HCT116 (cell line): ENCODE measurements around the gene ACAN.

Experiments used
- ATF3 ChIP-seq: IDR thresholded peaks from 2 replicates; pipeline ENCODE4 v1.6.1; 2012
- CBX3 ChIP-seq: IDR thresholded peaks from 2 replicates; pipeline ENCODE4 v1.6.1; 2012; ENCODE audit warnings: low read depth
- CTCF ChIP-seq, 3 experiments: fragments of 200-600 bp in 1 of 3; sonication (generic) in 1 of 3; IDR thresholded peaks in 2 of 3; conservative IDR thresholded peaks in 1 of 3; 2 replicates each; pipeline ENCODE4 v1.5.1; 2012 to 2017; ENCODE audit warnings: low read depth in 2 of 3, low read length in 2 of 3, antibody characterized with exemption in 1 of 3, borderline replicate concordance in 1 of 3, control low read depth in 1 of 3, mild to moderate bottlenecking in 1 of 3, mixed read lengths in 1 of 3, mixed run types in 1 of 3, moderate library complexity in 1 of 3; ENCODE audit not compliant: insufficient read depth in 1 of 3
- MAX ChIP-seq: IDR thresholded peaks from 2 replicates; pipeline ENCODE4 v1.6.1; 2012
- POLR2A ChIP-seq: IDR thresholded peaks from 2 replicates; pipeline ENCODE4 v1.7.0; 2011; ENCODE audit warnings: borderline replicate concordance; ENCODE audit not compliant: insufficient read depth, insufficient read length; ENCODE audit errors: extremely low read depth
- POLR2AphosphoS5 ChIP-seq: IDR thresholded peaks from 2 replicates; pipeline ENCODE4 v1.6.1; 2011; ENCODE audit warnings: mild to moderate bottlenecking, low read depth, low read length, moderate library complexity
- SIN3A ChIP-seq: IDR thresholded peaks from 2 replicates; pipeline ENCODE4 v1.6.1; 2012; ENCODE audit warnings: low read depth
- ZNF274 ChIP-seq: fragments of 200-500 bp; sonication (Bioruptor generic); IDR thresholded peaks from 2 replicates; pipeline ENCODE4 v1.6.1; 2014; ENCODE audit warnings: mild to moderate bottlenecking, low read depth, low read length, inconsistent platforms
- TF ChIP-seq, protein P1 (sequence below): IDR thresholded peaks from 2 replicates; pipeline ENCODE4 v1.6.1; 2012; ENCODE audit warnings: low read depth
- TF ChIP-seq, protein P2 (sequence below): IDR thresholded peaks from 2 replicates; pipeline ENCODE4 v1.6.1; 2011; ENCODE audit warnings: mild to moderate bottlenecking, low read length, moderate library complexity; ENCODE audit not compliant: insufficient replicate concordance; ENCODE audit errors: extremely low read depth

DNA sequence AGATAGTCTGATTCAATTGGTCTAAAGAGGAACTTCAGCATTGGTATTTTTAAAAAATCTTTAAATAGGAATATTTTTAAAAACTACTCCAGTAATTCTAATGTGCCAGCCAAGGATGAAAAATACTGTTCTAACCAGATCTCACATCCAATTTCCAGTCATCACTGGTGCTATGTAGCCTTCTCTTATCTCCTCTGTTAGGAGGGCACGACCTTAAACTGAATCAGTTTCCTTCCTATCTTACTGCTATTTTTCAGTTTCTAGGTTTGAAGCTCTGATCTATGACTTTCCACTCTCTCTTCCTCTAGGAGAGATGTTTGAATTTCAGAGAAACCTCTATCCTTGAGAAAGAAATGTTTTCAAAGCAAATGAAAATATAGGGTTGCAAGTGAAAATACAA lies 60.2 kb downstream of the ACAN start:
- TF ChIP-seq CTCF (IDR thresholded peaks at IDR 0.05 in 2 of 3, conservative IDR thresholded peaks at IDR 0.05 in 1 of 3; ENCODE audit: borderline replicate concordance in 1 of 3, insufficient read depth in 1 of 3, low read depth in 2 of 3, low read length in 2 of 3) = no peak
- no peak for TF ChIP-seq MAX
- no peak for TF ChIP-seq ZNF274
- TF ChIP-seq SIN3A = no peak
- TF ChIP-seq POLR2AphosphoS5 = no peak
- TF ChIP-seq CBX3 = no peak
- TF ChIP-seq POLR2A = no peak
- no peak for TF ChIP-seq ATF3
- TF ChIP-seq, protein P1, sequence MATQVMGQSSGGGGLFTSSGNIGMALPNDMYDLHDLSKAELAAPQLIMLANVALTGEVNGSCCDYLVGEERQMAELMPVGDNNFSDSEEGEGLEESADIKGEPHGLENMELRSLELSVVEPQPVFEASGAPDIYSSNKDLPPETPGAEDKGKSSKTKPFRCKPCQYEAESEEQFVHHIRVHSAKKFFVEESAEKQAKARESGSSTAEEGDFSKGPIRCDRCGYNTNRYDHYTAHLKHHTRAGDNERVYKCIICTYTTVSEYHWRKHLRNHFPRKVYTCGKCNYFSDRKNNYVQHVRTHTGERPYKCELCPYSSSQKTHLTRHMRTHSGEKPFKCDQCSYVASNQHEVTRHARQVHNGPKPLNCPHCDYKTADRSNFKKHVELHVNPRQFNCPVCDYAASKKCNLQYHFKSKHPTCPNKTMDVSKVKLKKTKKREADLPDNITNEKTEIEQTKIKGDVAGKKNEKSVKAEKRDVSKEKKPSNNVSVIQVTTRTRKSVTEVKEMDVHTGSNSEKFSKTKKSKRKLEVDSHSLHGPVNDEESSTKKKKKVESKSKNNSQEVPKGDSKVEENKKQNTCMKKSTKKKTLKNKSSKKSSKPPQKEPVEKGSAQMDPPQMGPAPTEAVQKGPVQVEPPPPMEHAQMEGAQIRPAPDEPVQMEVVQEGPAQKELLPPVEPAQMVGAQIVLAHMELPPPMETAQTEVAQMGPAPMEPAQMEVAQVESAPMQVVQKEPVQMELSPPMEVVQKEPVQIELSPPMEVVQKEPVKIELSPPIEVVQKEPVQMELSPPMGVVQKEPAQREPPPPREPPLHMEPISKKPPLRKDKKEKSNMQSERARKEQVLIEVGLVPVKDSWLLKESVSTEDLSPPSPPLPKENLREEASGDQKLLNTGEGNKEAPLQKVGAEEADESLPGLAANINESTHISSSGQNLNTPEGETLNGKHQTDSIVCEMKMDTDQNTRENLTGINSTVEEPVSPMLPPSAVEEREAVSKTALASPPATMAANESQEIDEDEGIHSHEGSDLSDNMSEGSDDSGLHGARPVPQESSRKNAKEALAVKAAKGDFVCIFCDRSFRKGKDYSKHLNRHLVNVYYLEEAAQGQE = no peak
- TF ChIP-seq, protein P2, sequence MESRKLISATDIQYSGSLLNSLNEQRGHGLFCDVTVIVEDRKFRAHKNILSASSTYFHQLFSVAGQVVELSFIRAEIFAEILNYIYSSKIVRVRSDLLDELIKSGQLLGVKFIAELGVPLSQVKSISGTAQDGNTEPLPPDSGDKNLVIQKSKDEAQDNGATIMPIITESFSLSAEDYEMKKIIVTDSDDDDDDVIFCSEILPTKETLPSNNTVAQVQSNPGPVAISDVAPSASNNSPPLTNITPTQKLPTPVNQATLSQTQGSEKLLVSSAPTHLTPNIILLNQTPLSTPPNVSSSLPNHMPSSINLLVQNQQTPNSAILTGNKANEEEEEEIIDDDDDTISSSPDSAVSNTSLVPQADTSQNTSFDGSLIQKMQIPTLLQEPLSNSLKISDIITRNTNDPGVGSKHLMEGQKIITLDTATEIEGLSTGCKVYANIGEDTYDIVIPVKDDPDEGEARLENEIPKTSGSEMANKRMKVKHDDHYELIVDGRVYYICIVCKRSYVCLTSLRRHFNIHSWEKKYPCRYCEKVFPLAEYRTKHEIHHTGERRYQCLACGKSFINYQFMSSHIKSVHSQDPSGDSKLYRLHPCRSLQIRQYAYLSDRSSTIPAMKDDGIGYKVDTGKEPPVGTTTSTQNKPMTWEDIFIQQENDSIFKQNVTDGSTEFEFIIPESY = no peak
